ENCODE results near the gene WDR82. TPM values are rescaled to one million over a fixed set of nuclear protein-coding genes. Genes with fewer than 3 reads are reported as not detected.

The WDR82 gene
- total and polyA plus RNA-seq, 10 of the 15 experiments (the other 5 are each of a cell fraction or from before 2014, with no cell fraction given), result 10.1 to 82.4 (median 48.7) TPM

DNA sequence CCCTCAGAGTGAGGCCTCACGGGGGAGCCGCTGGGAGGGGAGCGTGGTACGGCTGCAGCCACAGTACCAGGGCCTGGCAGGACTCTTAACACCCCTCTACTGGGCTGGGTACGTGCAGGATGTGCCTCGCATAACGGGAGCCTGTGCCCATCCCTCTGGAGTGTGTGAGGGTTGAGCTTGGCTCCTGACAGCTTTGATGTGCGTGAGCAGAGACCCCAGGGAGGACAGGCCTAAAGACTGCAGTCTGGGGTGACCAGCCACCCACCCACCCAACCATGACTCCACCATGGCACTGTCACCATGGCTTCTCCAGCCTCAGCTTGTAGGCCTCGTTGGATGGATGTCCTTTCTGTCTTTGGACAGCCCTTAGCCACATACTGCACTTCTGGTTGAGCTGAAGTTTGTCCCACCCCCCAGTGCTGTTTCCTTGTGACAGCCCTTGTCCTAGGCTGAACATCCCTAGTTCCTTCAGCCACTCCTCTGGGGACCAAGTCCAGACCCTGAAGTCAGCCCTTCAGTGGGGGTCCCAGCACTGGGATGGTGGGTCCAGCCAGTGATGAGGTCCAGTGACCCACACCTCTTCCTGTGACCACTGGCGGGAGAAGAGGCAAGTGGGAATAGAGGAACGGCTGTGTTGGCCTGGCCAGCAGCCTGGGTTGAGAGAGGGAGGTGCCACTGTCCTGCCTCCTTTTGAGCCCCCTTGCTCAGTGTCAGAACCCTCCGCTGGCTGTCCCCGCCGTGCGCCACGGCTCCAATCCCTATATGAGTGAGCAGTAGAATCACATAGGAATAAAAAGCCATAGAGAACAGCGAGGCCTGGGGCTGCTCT lies 15.3 kb upstream of the WDR82 start:
- ChIA-PET RAD21 (ENCODE audit: unreplicated experiment) (interaction anchor here (1.2 to 7.5 kb wide), 2 partner anchors 17 to 45 kb away, joined by 4 to 131 read pairs; no protein-coding TSS in a partner anchor), SMC1A (ENCODE audit: uncharacterized antibody, unreplicated experiment) (interaction anchor here (6.1 kb wide), 1 partner anchor 44 kb away, joined by 159 read pairs; no protein-coding TSS in a partner anchor), CTCF (interaction anchor here (1.4 to 19.0 kb wide), 2 partner anchors 40 to 58 kb away, joined by 3 to 451 read pairs; no protein-coding TSS in a partner anchor), POLR2A (no interaction called here)
- H3K27ac ChIP-seq (ENCODE audit: control insufficient read depth, insufficient read depth), result no peak overlapping the region
- BruUV-seq (replicated peaks), result no TSS peak
- no peak overlapping the region for H3K4me3 ChIP-seq
- H3K36me3 ChIP-seq (ENCODE audit: control insufficient read depth in 2 of 2, insufficient read depth in 2 of 2, low read length in 1 of 2), result peaks cover 3 to 6% of the 10 kb centered on the region in 2 experiments; a peak in 3 of 4 replicates
- no peak for DNase-seq (ENCODE audit: low read depth, low spot score)
- H2AFZ ChIP-seq (ENCODE audit: control insufficient read depth, low read depth, low read length), result no peak overlapping the region
- no peak overlapping the region for H3K4me2 ChIP-seq (ENCODE audit: control insufficient read depth, insufficient read depth)
- in situ Hi-C loops (cut with MboI), result loop anchor here (5.0 kb wide), 1 partner anchor 49 kb away; no protein-coding TSS in a partner anchor
- H3K4me1 ChIP-seq (ENCODE audit: control insufficient read depth, insufficient read depth, low read length), result peaks cover 8% of the 10 kb centered on the region
- H3K79me2 ChIP-seq (ENCODE audit: control insufficient read depth, insufficient read depth, low read length), result peaks cover 4% of the 10 kb centered on the region
- no peaks in the 10 kb centered on the region for H3K27me3 ChIP-seq (replicated peaks in 1 of 2; ENCODE audit: control insufficient read depth in 2 of 2, insufficient read depth in 2 of 2, low read length in 1 of 2)
- WGBS (ENCODE audit: insufficient coverage, insufficient replicate concordance, low lambda C conversion rate, missing lambda C conversion rate), result 97% methylated on average over 17 of the region's 17 CpGs
- ATAC-seq, result no peak
- H4K20me1 ChIP-seq (ENCODE audit: control insufficient read depth, insufficient read depth), result no peaks in the 10 kb centered on the region
- intact Hi-C loops (cut with micrococcal nuclease; ENCODE audit: unreplicated experiment), result loop anchor here (5.0 kb wide), 1 partner anchor 154 kb away; the partner anchor contains the start of gene SEMA3G
- H3K9me3 ChIP-seq (replicated peaks; ENCODE audit: control insufficient read depth, insufficient read depth, low read length), result no peaks in the 10 kb centered on the region
- H3K9ac ChIP-seq (ENCODE audit: control insufficient read depth, insufficient read depth, low read length), result no peak overlapping the region
- no peak for FAIRE-seq
- no peak for TF ChIP-seq NKRF (conservative IDR thresholded peaks at IDR 0.05)
- no peak for TF ChIP-seq ZBTB11 (CRISPR knock-in tag; IDR thresholded peaks at IDR 0.05)
- no peak for TF ChIP-seq ETV6 (conservative IDR thresholded peaks at IDR 0.05 in 1 of 2, IDR thresholded peaks at IDR 0.05 in 1 of 2; ENCODE audit: borderline replicate concordance in 1 of 2, low read depth in 1 of 2)
- no peak for TF ChIP-seq ZBED1 (IDR thresholded peaks at IDR 0.05; ENCODE audit: borderline replicate concordance)
- TF ChIP-seq RUNX3 (IDR thresholded peaks at IDR 0.05; ENCODE audit: low read length), result no peak
- no peak for TF ChIP-seq FOS (IDR thresholded peaks at IDR 0.05; ENCODE audit: borderline replicate concordance, extremely low read depth, insufficient read length)
- no peak for TF ChIP-seq BMI1 (IDR thresholded peaks at IDR 0.05; ENCODE audit: borderline replicate concordance)
- TF ChIP-seq ATF7 (IDR thresholded peaks at IDR 0.05; ENCODE audit: low read depth), result no peak
- TF ChIP-seq ZSCAN29 (IDR thresholded peaks at IDR 0.05), result no peak
- no peak for TF ChIP-seq ELK1 (IDR thresholded peaks at IDR 0.05; ENCODE audit: low read depth, low read length)
- no peak for TF ChIP-seq CHD2 (IDR thresholded peaks at IDR 0.05; ENCODE audit: borderline replicate concordance, low read depth, low read length)
- TF ChIP-seq IRF5 (IDR thresholded peaks at IDR 0.05; ENCODE audit: borderline replicate concordance), result no peak
